Hematopoietic multipotent progenitor cell treated with erythropoietin and hydrocortisone succinate and interleukin-3 and kit ligand, for 4 days (in vitro differentiated cells): ENCODE measurements around the gene FCHSD2.

Experiments used
- DNase-seq: peaks from one replicate; pipeline ENCODE4 v3.0.0-alpha.2; 2015

The FCHSD2 gene

DNA sequence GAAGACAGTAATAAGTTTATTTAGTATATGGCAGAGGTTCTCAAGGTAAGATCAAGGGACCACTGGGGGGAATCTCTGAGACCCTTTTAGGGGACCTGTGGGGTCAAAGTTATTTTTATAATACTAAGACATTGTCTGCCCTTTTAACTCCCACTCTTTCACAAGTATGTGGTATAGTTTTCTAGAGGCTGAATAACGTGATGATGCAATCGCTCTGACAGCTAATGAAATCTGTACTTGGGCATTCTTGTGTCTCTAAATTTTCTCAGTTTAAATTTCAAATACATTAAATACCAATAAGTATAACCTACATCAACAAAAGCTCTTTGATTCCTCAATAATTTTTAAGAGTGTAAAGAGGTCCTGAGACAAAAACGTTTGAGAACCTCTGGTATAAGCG lies 180.0 kb downstream of the FCHSD2 start:
- DNase-seq = peak; percentile 57

DNA sequence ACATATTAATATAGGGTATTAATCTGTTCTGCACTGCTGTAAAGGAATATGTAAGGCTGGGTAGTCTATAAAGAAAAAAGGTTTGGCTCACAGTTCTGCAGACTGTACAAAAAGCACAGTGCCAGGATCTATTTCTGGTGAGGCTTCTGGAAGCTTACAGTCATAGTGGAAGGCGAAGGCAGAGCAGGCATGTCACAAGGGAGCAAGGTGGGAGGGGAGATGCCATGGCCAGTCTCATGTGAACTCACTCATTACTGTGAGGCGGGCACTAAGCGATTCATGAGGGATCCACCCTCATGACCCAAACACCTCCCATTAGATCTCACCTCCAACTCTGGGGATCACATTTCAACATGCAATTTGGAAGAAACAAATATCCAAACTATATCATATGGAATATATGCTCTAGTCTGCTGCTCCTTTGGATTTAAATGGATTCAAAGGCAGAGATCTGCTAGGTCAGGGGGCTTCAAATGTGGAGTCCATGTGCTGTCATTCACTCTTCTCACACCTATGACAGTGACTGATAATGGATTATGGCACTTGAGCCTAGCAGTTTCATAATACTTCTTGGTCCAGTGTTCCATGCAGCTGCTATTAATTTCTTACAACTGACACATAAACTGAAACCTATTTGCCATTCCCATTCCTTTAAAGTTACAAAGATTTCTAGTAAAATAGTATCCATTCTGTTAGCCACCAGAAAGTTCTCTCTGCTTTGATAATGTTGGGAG lies 182.0 kb downstream of the FCHSD2 start:
- no peak for DNase-seq

DNA sequence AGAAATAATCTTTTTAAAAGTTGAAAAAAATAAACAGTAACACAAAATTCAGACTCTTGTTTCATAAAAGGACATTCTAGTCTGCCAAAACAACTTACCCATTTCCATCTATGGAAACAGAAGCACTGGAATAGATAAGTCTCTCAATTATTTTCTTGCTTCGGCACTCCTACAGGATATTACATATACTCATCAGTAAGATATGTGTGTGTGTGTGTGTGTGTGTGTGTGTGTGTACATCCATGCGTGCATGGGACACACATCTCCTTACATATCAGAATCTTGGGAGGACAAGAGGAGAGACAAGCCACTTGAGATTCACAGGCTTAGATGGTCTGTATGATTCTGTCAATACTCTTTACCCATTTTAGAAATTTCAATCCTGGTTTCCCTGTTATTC lies 183.3 kb downstream of the FCHSD2 start:
- DNase-seq = no peak

DNA sequence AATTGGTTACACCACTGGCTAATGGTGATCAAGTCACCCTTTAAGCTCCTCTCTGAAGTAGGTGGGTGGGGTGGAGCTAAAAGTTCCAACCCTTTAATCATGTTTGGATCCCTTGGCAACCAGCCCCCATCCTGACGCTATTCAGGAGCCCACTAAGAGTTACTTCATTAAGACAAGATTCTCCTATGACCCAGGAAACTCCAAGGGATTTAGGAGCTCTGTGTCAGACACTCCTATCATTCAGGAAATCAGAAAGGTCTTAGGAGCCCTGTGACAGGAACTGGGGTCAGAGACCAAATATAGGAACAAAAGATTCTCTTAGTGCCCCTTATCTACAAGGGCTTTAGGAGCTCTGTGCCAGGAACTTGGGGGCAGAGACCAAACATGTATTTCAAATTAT lies 186.7 kb downstream of the FCHSD2 start:
- no peak for DNase-seq

DNA sequence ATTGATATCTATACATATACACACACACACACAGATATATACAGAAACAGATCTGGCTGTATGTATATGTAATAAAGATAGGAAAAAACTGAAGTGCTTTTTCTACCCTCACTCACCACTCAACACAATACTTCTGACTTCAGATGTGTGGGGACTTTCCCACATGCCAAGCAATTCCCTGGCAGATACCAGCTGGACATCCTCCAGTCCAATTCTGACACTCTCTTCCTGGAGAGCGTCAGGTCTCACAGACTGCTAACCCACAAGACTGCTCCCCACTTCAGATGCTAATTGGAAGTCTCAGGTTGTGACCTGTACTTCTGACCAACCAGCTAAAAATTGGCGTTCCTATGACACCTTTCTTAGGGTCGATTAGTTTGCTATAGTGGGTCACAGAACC lies 187.3 kb downstream of the FCHSD2 start:
- no peak for DNase-seq

DNA sequence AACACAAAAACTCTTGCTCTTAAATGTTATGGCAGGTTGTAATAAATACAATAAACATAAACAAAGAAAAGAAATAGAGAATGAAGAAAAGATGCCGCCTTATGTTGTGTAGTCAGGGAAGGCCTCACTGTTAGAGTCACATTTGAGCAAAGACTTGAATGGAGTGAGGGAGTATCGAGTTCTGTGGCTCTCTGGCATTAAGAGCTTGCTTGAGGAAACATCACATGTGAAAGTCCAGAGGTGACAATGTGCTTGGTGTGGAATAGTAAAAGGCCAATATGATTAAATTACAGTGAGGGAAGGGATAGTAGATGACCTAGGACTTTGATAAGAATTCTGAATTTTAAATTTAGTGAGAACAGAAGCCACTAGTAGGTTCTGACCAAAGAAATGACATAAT lies 188.5 kb downstream of the FCHSD2 start:
- no peak for DNase-seq

DNA sequence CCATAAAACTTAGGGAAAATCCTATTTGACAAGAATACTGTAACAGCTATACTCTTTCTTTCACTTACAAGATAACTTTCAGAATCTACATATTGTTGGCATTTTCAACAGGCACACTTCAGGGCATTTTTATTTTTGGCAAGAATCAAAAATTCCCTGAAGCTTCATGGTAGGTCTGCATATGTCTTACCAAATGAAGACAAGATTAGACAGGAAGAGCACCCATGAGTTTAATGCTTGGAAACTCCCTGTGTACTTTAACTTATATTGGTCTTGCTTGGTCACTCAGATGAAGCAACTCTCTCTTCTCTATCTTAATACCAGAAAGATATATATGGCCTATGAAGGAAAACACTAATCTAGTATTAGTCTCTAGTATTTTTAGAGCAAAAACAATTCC lies 190.2 kb downstream of the FCHSD2 start:
- no peak for DNase-seq

DNA sequence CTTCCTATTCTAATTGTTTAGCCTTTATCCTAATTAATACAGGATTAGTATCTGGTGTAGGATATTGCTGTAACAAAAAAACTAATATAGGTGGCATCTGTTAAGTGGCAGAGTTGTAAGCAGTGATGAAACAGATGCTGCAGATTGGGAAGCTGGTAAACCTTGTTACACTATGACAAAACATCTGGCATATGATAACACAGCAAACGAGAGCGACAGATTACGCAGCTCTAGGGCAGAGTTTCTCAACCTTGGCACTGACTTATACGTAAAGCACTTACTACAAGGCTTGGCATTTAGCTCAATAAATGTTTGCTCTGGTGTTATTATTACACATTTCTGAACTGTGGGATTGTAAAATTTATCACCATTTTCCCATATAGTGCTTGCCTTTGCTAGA lies 190.9 kb downstream of the FCHSD2 start:
- peak; percentile 80 for DNase-seq

DNA sequence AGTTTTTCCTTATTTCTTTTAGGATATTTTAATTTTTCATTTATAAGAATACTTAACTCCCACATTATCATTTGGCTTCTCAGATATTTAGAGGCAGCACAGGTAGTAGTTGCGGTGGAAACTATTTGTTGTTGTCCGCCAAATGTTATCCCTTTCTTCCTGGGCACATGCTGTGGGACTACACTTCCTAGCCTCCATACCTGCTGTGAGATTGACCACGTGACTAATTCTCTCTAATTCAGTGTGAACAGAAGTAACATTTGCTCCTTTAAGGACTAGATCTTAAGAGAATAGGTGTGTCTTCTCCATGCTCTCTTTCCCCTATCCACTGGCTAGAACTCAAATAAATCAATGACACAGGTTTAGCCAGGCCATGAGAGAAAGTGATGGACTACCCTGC lies 191.4 kb downstream of the FCHSD2 start:
- DNase-seq = no peak

DNA sequence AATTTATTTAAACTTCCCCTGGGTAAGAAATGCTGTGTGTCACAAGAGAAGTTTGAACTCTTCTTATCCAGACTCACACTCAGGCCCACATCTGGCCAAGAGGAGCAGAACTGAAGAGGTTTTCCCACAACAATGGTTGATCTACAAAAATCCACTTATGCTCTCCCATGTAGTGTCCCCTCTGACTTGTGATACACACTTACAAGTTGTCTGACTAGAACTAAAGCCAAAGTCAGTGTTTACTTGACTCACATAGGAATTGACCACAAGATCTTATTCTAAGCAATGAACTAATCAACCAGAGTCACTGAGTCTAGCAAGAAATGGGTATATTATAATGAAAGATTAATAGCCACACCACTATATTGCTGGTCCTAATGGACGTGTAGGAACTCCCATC lies 194.9 kb downstream of the FCHSD2 start:
- DNase-seq = no peak

DNA sequence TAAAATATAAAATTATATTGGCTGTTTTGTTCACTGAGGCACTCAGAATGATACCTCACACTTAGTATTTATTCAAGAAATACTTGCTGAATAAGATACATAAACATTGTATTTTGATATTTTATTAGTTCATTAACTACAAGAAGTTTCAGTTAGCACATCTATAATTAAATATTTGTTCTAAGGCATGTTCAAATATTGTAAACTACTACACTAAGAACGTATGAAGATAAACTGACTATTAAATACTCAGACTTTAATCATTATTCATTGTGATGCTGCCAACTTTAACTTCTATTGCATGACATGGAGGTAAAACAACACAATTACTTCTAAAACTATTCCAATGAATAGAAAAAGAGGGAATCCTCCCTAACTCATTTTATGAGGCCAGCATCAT lies 198.5 kb downstream of the FCHSD2 start:
- DNase-seq = no peak

DNA sequence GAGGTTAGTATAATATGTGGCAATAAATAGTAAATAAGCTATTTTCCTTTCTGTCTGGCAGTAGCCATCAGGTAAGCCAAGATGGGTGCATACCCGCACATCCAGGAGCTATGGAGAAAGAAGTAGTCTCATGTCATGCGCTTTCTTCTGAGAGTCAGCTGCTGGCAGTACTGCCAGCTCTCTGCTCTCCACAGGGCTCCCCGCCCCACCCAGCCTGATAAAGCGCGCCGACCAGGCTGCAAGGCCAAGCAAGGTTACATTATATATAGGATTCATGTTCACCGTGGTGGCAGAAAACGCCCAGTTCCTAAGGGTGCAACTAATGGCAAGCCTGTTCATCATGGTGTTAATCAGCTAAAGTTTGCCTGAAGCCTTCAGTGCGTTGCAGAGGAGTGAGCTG lies 201.7 kb downstream of the FCHSD2 start:
- peak; percentile 31 for DNase-seq

DNA sequence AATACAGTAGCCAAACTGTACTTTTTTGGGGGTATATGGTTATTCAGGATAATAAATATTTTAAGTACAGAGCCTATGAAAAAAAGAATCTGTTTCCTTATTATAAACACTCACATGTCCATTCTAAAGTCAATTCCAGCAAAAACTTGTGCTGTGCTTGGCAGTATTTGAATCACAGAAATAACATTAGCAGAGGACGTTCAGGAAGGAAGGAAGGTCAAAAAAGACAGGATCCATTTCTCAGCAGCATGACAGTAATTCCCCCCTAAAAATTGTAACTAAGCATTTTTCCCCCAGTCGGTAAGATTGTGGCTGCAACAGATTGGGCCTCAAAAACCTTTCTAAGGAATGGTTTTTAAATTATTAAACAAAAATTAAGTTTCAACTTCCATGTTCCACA lies 203.1 kb downstream of the FCHSD2 start:
- no peak for DNase-seq

DNA sequence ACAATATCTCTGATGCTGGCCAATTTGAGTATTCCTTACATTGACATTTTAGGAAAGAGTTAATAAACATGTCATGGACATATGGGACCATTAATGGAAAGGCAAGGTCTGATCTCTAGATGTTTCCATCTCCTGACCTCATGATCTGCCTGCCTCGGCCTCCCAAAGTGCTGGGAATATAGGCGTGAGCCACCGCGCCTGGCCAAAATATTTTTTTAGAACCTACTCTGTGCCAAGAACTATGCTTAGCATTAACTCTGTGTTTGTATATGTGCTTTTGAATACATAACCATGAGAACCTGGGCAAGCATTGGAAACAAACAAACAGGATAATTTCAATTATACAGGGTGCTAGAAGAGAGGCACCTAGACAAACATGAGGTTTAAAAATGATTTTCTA lies 204.7 kb downstream of the FCHSD2 start:
- DNase-seq = no peak

DNA sequence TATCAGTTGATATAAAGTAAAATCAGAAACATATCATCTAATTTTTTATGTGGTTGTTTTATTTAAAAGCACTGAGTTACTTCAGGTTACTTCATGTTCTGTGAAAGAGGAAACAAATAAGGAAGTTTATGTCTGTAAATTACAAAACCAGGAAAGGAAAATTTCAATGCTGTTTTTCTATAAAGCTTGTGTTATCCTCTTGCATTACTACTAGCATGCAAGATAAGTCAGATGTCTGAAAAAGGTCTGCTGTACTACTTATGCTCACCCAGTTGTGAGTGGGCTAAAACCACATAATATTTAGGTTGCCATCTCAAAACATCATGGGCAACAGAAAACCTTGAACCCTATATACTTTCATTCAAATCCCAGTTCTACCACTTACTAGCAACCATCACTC lies 206.4 kb downstream of the FCHSD2 start:
- DNase-seq = no peak

DNA sequence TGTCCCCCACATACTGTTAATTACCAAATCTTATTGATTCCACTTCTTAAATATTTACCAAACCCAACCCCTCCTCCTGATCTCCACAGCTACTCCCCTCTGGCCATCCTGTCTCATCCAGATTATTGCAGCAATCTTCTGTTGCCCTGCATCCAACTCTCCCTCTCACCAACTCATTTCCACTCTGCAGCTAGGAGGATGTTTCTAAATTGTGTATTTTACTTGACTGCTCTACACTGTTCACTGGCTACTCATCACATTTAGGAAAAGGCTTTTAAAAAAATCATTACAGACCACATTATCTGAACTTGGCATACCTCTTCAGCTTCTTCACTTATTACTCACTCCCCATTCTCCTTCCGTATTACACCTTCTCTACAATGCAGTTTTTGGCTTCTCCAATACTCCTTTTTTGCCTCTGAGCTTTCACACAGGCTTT lies 210.0 kb downstream of the FCHSD2 start:
- no peak for DNase-seq

DNA sequence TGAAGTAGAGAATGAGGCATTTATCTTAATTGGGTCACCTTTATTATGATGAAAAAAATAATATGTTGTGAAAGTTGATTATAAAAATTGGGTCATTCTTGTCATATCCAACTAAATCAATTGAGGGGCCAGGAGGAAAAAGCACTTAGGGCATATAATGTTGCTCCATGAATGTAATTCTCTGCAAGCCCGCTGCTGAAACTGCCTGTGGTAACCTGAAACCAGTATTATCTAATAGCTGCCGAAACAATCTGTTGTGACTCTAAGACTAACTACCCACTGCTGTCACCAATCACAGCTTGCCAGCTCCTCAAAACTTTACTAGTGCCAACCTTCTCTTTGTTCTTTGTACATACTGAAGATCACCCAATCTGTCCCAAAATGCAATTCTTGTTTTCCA lies 212.1 kb downstream of the FCHSD2 start:
- DNase-seq = no peak

DNA sequence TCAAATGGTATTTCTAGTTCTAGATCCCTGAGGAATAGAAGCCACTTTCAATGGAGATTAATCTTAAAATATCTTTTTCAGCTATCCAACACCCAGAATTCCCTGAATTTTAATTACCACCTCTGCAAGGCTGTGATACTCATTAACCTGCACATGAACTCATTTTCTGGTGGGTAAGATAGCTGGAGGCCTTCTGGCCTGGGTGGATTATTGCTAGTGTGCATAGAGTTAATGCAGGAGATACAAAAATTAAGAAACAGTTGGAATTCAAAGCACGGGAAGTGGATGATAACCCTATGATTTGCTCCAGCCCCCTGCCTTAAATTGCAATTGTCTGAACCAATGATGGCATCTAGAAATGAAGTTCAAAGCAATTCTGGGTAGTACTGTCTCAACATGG lies 212.9 kb downstream of the FCHSD2 start:
- DNase-seq = no peak

DNA sequence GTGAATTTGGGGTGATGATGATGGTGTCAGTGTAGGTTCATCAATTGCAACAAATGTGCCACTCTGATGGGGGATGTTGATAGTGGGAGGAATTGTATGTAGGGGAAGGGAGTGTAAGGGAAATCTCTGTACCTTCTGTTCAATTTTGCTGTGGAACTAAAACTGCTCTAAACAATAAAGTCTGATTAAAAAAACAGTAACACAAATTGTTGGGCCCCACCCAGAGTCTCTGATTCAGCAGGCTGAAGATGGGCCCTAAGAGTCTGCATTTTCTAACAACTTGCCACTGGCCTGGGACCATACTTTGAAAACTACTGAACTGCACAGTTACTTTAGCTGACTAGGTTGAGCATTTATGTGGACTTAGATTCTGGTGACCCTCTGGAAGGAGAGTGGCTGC lies 214.7 kb downstream of the FCHSD2 start:
- no peak for DNase-seq

DNA sequence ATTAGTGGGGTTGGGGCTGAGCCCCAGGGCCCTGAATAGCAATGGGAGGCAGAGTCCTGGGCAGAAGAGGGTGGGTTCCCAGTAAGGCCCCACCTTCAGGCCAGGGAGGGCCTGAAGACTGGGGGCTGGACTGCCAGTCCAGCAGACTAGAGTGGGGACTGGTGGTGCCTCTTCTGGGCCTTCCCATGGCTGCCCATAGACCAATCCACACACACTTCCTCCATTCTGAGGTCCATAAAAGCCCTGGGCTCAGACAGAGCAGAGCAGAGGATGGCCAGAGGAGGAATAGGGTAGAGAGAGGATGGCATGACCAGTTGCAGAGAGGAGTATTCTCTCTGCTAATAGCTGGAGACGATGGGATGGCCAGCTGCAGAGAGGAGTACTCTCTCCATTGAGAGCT lies 216.0 kb downstream of the FCHSD2 start:
- no peak for DNase-seq

DNA sequence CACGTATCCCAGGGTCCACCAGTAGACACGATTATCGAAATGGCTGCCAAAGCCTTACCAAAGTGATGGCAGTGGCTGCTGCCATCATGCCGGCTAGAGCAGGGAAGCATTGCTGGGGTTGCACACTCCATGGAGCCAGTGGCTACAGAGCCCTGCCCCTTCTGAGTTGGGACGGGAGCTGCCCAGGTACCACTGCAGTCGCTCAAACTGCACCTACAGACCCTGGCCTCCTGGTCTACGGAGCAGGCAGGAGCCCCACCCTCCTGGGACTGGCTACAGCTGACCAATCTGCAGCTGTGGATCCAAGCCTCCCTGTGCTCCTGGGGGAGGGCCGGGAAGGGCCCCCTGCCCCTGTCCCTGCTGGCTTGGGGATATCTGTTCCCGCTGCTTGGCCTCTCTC lies 216.5 kb downstream of the FCHSD2 start:
- DNase-seq = no peak

DNA sequence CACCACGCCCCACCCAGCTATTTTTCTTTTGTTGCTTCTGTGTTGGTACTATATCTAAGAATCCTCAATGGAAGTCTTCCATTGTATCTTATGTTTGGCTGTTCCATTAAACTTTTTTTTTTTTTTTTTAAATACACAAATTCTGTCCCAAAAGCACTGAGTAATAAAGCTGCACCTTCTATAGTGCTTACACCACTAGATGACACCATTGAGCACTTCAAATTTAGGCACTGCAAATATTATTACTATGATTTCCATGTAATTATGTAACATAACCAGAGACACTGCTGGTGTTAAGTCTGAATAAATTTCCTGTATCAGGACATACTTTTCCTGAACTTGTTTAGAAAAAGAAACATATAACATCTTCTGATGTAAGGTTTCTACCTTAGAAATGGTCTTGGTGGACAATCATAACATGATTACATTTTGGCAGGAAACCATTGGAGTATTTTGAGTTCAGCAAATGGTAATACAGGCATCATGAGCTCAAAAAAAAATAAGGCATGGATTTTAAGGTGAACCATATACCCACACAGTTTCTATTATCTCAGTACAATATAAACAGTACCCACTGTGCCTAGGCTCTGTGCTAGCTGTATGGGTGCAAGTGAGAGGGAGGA lies 217.4 kb downstream of the FCHSD2 start:
- peak; percentile 71 for DNase-seq

DNA sequence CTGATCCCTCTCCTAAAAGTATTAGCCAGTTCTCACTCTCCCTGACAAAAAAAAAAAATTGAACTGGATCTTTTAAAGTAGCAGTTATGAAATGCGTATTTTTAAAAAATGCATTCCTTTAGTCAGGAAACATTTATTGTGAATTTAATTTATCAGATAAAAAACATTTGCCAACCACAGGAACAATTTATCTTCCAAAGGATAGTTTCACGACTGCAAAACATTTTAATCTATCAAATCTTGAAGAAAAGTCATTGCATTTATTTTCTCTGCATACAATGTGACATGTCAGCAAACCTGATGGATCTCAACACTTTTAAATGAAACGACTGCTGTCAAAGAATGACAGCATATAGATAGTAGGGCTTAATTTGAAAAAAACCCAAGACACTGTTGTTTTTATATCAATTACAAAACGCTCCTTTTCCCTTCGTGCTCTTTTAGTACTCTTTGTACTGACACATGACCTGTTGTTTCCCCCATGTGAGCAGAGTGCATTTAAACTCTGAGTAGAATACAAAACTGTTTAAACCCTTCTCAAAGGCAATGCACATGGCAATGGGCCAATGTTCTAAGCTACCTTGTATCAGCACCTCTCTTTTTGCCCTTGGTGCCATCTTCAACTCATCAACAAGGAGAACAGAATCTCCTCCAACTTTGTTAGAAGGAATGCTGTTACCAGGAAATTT lies 220.9 kb downstream of the FCHSD2 start:
- peak; percentile 17 for DNase-seq

DNA sequence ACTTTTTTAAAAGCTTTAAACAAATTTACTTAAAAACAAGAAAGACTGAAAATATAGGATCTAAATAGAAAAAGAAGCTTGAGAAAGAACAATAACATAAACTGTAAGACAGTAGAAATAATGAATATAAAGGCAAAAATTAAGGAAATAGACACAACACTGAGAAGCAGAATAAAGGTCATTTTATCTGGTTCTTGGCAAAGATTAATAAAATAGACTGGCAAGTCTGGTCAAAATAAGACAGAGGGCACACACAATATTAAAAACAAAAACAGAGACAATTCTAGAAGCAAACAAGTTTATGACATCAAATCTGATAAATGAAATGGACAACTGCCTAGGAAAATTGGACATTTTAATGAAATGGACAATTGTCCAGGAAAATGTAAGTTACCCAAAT lies 222.1 kb downstream of the FCHSD2 start:
- DNase-seq = no peak
